Measurements from ENCODE around the gene TNNT3. TPM values are rescaled to one million over a fixed set of nuclear protein-coding genes. Genes with fewer than 3 reads are reported as not detected.

TNNT3 gene
- total RNA-seq, 1 experiment from 2014 or later, result 0.71 TPM

GRCh38 chr11:1888347-1888753 is 31.2 kb upstream of the TNNT3 start (continued):
- TF ChIP-seq EZH2phosphoT487 (IDR thresholded peaks at IDR 0.05; ENCODE audit: borderline replicate concordance) (no peak), POLR2A (IDR thresholded peaks at IDR 0.05; ENCODE audit: borderline replicate concordance, extremely low read depth, insufficient read depth, insufficient read length) (no peak), SIN3A (IDR thresholded peaks at IDR 0.05; ENCODE audit: low read depth) (no peak), JUND (IDR thresholded peaks at IDR 0.05) (no peak), SP1 (IDR thresholded peaks at IDR 0.05; ENCODE audit: low read depth) (no peak), ELF1 (IDR thresholded peaks at IDR 0.05; ENCODE audit: borderline replicate concordance, low read depth) (no peak), POLR2AphosphoS5 (IDR thresholded peaks at IDR 0.05; ENCODE audit: low read depth, low read length) (no peak), TCF7L2 (IDR thresholded peaks at IDR 0.05; ENCODE audit: borderline replicate concordance, extremely low read depth, insufficient read depth, insufficient read length) (no peak), EZH2 (IDR thresholded peaks at IDR 0.05) (no peak), ZFX (IDR thresholded peaks at IDR 0.05) (no peak), CEBPB (IDR thresholded peaks at IDR 0.05; ENCODE audit: low read depth) (no peak)

- Histone ChIP-seq H3K27ac (ENCODE audit: low read depth, low read length) (no peak overlapping the region), H4K20me1 (ENCODE audit: insufficient read depth) (no peaks in the 10 kb centered on the region), H3K4me2 (ENCODE audit: low read length) (no peak overlapping the region), H3K79me2 (ENCODE audit: insufficient read depth, low read length) (no peaks in the 10 kb centered on the region), H3K4me3 (replicated peaks in 1 of 2; ENCODE audit: low read depth in 1 of 2, low read length in 2 of 2) (no peak overlapping the region), H3K9ac (ENCODE audit: low read length) (no peak overlapping the region), H3K9me3 (ENCODE audit: control insufficient read depth in 1 of 2, insufficient read depth in 1 of 2, low read depth in 1 of 2, low read length in 2 of 2) (no peaks in the 10 kb centered on the region), H2AFZ (ENCODE audit: low read depth, low read length, poor library complexity, severe bottlenecking) (no peak overlapping the region), H3K36me3 (ENCODE audit: control insufficient read depth in 1 of 2, insufficient read depth in 2 of 2, low read length in 2 of 2) (no peaks in the 10 kb centered on the region), H3K27me3 (ENCODE audit: insufficient read depth, low read length) (peaks cover 8% of the 10 kb centered on the region; the same call in 1 of the 2 replicates), H3K4me1 (ENCODE audit: control insufficient read depth in 1 of 2, insufficient read depth in 2 of 2, low read length in 2 of 2) (no peaks in the 10 kb centered on the region), H3K9me2 (ENCODE audit: insufficient read depth) (no peaks in the 10 kb centered on the region)
- RAD21 ChIA-PET (ENCODE audit: low non-redundant PET in 1 of 2, low total read pairs in 2 of 2, uncharacterized antibody in 2 of 2, unreplicated experiment in 2 of 2), result no interaction called here
- intact Hi-C loops (cut with micrococcal nuclease), result no loop called here
- no peak for TF ChIP-seq ZNF274 (IDR thresholded peaks at IDR 0.05; ENCODE audit: low read depth, low read length)
- TF ChIP-seq TCF7L2 (IDR thresholded peaks at IDR 0.05; ENCODE audit: borderline replicate concordance, extremely low read depth, insufficient read depth, insufficient read length), result no peak
- no peak for TF ChIP-seq SIN3A (IDR thresholded peaks at IDR 0.05; ENCODE audit: low read depth)
- no peak for TF ChIP-seq EZH2phosphoT487 (IDR thresholded peaks at IDR 0.05; ENCODE audit: borderline replicate concordance)
- no peak for TF ChIP-seq POLR2A (IDR thresholded peaks at IDR 0.05; ENCODE audit: borderline replicate concordance, extremely low read depth, insufficient read depth, insufficient read length)
- TF ChIP-seq ATF3 (IDR thresholded peaks at IDR 0.05), result no peak
- TF ChIP-seq EGR1 (IDR thresholded peaks at IDR 0.05; ENCODE audit: low read depth), result no peak
- TF ChIP-seq YY1 (IDR thresholded peaks at IDR 0.05; ENCODE audit: extremely low read depth, insufficient replicate concordance, low read depth, low read length), result no peak
- no peak for TF ChIP-seq ELF1 (IDR thresholded peaks at IDR 0.05; ENCODE audit: borderline replicate concordance, low read depth)
- TF ChIP-seq RAD21 (IDR thresholded peaks at IDR 0.05; ENCODE audit: low read depth), result no peak
- TF ChIP-seq CTCF (IDR thresholded peaks at IDR 0.05 in 2 of 3, conservative IDR thresholded peaks at IDR 0.05 in 1 of 3; ENCODE audit: borderline replicate concordance in 1 of 3, insufficient read depth in 1 of 3, low read depth in 2 of 3, low read length in 2 of 3), result no peak
- DNase-seq (ENCODE audit: low read depth, low spot score) (no peak), ATAC-seq (no peak)
- POLR2A ChIA-PET, result no interaction called here
- CTCF ChIA-PET, result interaction anchor here (0.9 kb wide), 1 partner anchor 262 kb away, joined by 3 read pairs; no protein-coding TSS in a partner anchor
- no TSS peak for BruUV-seq (replicated peaks)
Observed at GRCh38 chr11:1888811-1889210, 30.7 kb upstream of the TNNT3 start.
